Motor neuron (in vitro differentiated cells): ENCODE measurements around the gene SAP30. TPM values are rescaled to one million over a fixed set of nuclear protein-coding genes. Genes with fewer than 3 reads are reported as not detected.
A peak's percentile ranks its signal among the peaks of the same experiment; 100 is the strongest.

Source experiments
- ATAC-seq, 8 experiments: fragments of 200-7000 bp; cut with Tn5 transposase; replicated peaks in 6 of 8; 2 replicates each; pipeline ENCODE4 v1.8.0; 2021; ENCODE audit warnings: mild to moderate bottlenecking in 8 of 8, moderate library complexity in 8 of 8
- H3K27ac ChIP-seq, 2 donors: fragments of 250-450 bp; sonication (Bioruptor Pico); 2 replicates each; pipeline ENCODE4 v1.9.0; 2021; ENCODE audit warnings: antibody characterized with exemption in 2 of 2, mild to moderate bottlenecking in 2 of 2, moderate library complexity in 1 of 2
- H3K4me1 ChIP-seq, 2 donors: fragments of 250-450 bp; sonication (Bioruptor Pico); replicated peaks in 1 of 2; 2 replicates each; pipeline ENCODE4 v1.6.1; 2021; ENCODE audit warnings: antibody characterized with exemption in 2 of 2, mild to moderate bottlenecking in 2 of 2, moderate library complexity in 1 of 2
- H3K4me3 ChIP-seq, 5 donors: fragments of 250-450 bp; sonication (Bioruptor Pico); 2 replicates each; pipeline ENCODE4 v1.9.0; 2021; ENCODE audit warnings: antibody characterized with exemption in 5 of 5, mild to moderate bottlenecking in 5 of 5, moderate library complexity in 4 of 5
- WGBS, 10 experiments: fragments of 450-650 bp; shearing (Covaris generic); methylation state at CpG; one replicate each; pipeline ENCODE4 v1.0.0; 2022; 5-methylcytosine and 5-hydroxymethylcytosine counted together
- in situ Hi-C, 9 experiments: fragments of 400-800 bp; cut with MboI; loops; one replicate each; pipeline ENCODE4 v1.15.0; 2021; ENCODE audit warnings: low sequenced_read_pairs in 9 of 9, low pct_unique_long_range_greater_than_20kb in 2 of 9; ENCODE audit not compliant: unreplicated experiment in 9 of 9
- total RNA-seq, 8 experiments: library from RNA; unstranded; fragments of 300-600 nt; gene quantifications; 2 replicates each; pipeline versions ENCODE4 v1.2.3 to v1.2.4, GENCODE V29; 2022

SAP30 gene
- total RNA-seq, 8 experiments from 2014 or later: 6.5 to 34.9 (median 18.4) TPM

- 71 to 92% (median 85%) methylated on average over 1 to 3 of the region's 3 CpGs for WGBS, 10 experiments
- in situ Hi-C loops: no loop called here
- no peak for ATAC-seq
- H3K4me3 ChIP-seq: no peak overlapping the region
- no peaks in the 10 kb centered on the region for H3K4me1 ChIP-seq
- no peak overlapping the region for H3K27ac ChIP-seq
Observed at GRCh38 chr4:173343832-173344397, 26.8 kb upstream of the SAP30 start.

- 73 to 100% (median 88%) methylated on average over 1 to 2 of the region's 2 CpGs; no CpG with 5 or more reads in 1 of the 10 experiments for WGBS, 10 experiments
- in situ Hi-C loops: no loop called here
- Histone ChIP-seq H3K27ac (no peak overlapping the region), H3K4me3 (no peak overlapping the region), H3K4me1 (no peaks in the 10 kb centered on the region)
- no peak for ATAC-seq
Observed at GRCh38 chr4:173345648-173346047, 25.1 kb upstream of the SAP30 start.

GRCh38 chr4:173346074-173346473 lies 24.7 kb upstream of the SAP30 start:
- in situ Hi-C loops: no loop called here
- no peak overlapping the region for H3K4me3 ChIP-seq
- no peaks in the 10 kb centered on the region for H3K4me1 ChIP-seq
- no peak overlapping the region for H3K27ac ChIP-seq
- ATAC-seq: no peak
- WGBS, 10 experiments: 10 to 100% (median 65%) methylated on average over 1 to 2 of the region's 2 CpGs

GRCh38 chr4:173347467-173347866 lies 23.3 kb upstream of the SAP30 start:
- no peak for ATAC-seq
- 50 to 100% (median 100%) methylated on average over 1 of the region's 1 CpG; no CpG with 5 or more reads in 4 of the 10 experiments for WGBS, 10 experiments
- no peak overlapping the region for H3K27ac ChIP-seq

GRCh38 chr4:173357939-173358338 lies 12.8 kb upstream of the SAP30 start:
- no peaks in the 10 kb centered on the region for H3K4me1 ChIP-seq
- H3K4me3 ChIP-seq: no peak overlapping the region
- ATAC-seq: no peak
- in situ Hi-C loops: no loop called here
- no peak overlapping the region for H3K27ac ChIP-seq
- WGBS, 10 experiments: 58 to 100% (median 75%) methylated on average over 1 to 2 of the region's 2 CpGs

More at GRCh38 chr4:173347467-173347866, 23.3 kb upstream of the SAP30 start:
- no peaks in the 10 kb centered on the region for H3K4me1 ChIP-seq
- H3K4me3 ChIP-seq: no peak overlapping the region
- in situ Hi-C loops: no loop called here

GRCh38 chr4:173360587-173361221 lies 10.1 kb upstream of the SAP30 start:
- Histone ChIP-seq H3K4me3 (no peak overlapping the region), H3K4me1 (no peaks in the 10 kb centered on the region), H3K27ac (no peak overlapping the region)
- in situ Hi-C loops: no loop called here
- 47 to 100% (median 76%) methylated on average over 2 to 5 of the region's 5 CpGs for WGBS, 10 experiments
- ATAC-seq: peak in 3 of 8 experiments; percentile 28 to 63 (median 38)

GRCh38 chr4:173362666-173363065 lies 8.1 kb upstream of the SAP30 start:
- ATAC-seq: no peak
- 65 to 100% (median 93%) methylated on average over 1 to 3 of the region's 3 CpGs for WGBS, 10 experiments
- Histone ChIP-seq H3K27ac (no peak overlapping the region), H3K4me3 (no peak overlapping the region), H3K4me1 (peaks cover 0 to 9% of the 10 kb centered on the region in 2 donors)
- in situ Hi-C loops: no loop called here

GRCh38 chr4:173365359-173365996 lies 5.3 kb upstream of the SAP30 start:
- no peak for ATAC-seq
- no peak overlapping the region for H3K27ac ChIP-seq
- no peak overlapping the region for H3K4me3 ChIP-seq
- in situ Hi-C loops: no loop called here
- 0 to 100% (median 60%) methylated on average over 1 to 2 of the region's 2 CpGs; no CpG with 5 or more reads in 1 of the 10 experiments for WGBS, 10 experiments
- H3K4me1 ChIP-seq: peaks cover 2 to 16% of the 10 kb centered on the region in 2 donors

GRCh38 chr4:173367285-173367684 lies 3.5 kb upstream of the SAP30 start:
- in situ Hi-C loops: no loop called here
- no peak overlapping the region for H3K4me3 ChIP-seq

GRCh38 chr4:173367946-173368345 lies 2.8 kb upstream of the SAP30 start:
- in situ Hi-C loops: no loop called here

More at GRCh38 chr4:173367285-173367684, 3.5 kb upstream of the SAP30 start:
- ATAC-seq: no peak
- Histone ChIP-seq H3K27ac (no peak overlapping the region), H3K4me1 (peaks cover 2 to 16% of the 10 kb centered on the region in 2 donors)

GRCh38 chr4:173370130-173370476 lies 651 bp upstream of the SAP30 start:
- peak in 2 of 8 experiments; percentile 6 to 10 for ATAC-seq
- peak overlapping the region; percentile 56 to 92 (median 82) for H3K4me3 ChIP-seq
- in situ Hi-C loops: no loop called here
- H3K4me1 ChIP-seq: peaks cover 2 to 20% of the 10 kb centered on the region in 2 donors
- peak overlapping the region in 1 of 2 donors; percentile 11 for H3K27ac ChIP-seq
- 0% methylated on average over 2 to 6 of the region's 14 CpGs; no CpG with 5 or more reads in 5 of the 10 experiments for WGBS, 10 experiments

More at GRCh38 chr4:173367946-173368345, 2.8 kb upstream of the SAP30 start:
- 0 to 77% (median 51%) methylated on average over 1 to 4 of the region's 4 CpGs; no CpG with 5 or more reads in 2 of the 10 experiments for WGBS, 10 experiments
- Histone ChIP-seq H3K4me3 (peak overlapping the region in 4 of 5 donors; percentile 3 to 12 (median 8)), H3K4me1 (peaks cover 2 to 16% of the 10 kb centered on the region in 2 donors), H3K27ac (no peak overlapping the region)
- ATAC-seq: no peak

- Histone ChIP-seq H3K4me3 (peak overlapping the region; percentile 56 to 92 (median 82)), H3K27ac (peak overlapping the region; percentile 42 to 87), H3K4me1 (peaks cover 2 to 20% of the 10 kb centered on the region in 2 donors)
- 0 to 3% (median 0%) methylated on average over 2 to 21 of the region's 68 CpGs; no CpG with 5 or more reads in 2 of the 10 experiments for WGBS, 10 experiments
- in situ Hi-C loops: no loop called here
- peak; percentile 7 to 30 (median 20) for ATAC-seq
Observed at GRCh38 chr4:173371292-173372192, 788 bp downstream of the SAP30 start.
